HEK293T (cell line): Measurements from ENCODE around the gene C3orf70.

Source experiments
- BHLHE40 ChIP-seq: fragments of 450-650 bp; IDR thresholded peaks from 2 replicates; pipeline ENCODE4 v1.6.1; 2016; ENCODE audit warnings: mild to moderate bottlenecking, moderate library complexity, borderline replicate concordance
- ELF4 ChIP-seq: fragments of 450-650 bp; IDR thresholded peaks from 2 replicates; pipeline ENCODE4 v1.6.1; 2017; ENCODE audit warnings: antibody characterized with exemption
- FOXA1 ChIP-seq: fragments of 450-650 bp; IDR thresholded peaks from 2 replicates; pipeline ENCODE4 v1.6.1; 2016; ENCODE audit warnings: mild to moderate bottlenecking
- FOXM1 ChIP-seq: fragments of 450-650 bp; IDR thresholded peaks from 2 replicates; pipeline ENCODE4 v1.6.1; 2017; ENCODE audit warnings: mild to moderate bottlenecking, borderline replicate concordance
- NFRKB ChIP-seq: fragments of 450-650 bp; IDR thresholded peaks from 2 replicates; pipeline ENCODE4 v1.6.1; 2016; ENCODE audit warnings: mild to moderate bottlenecking, moderate library complexity
- ZNF384 ChIP-seq: fragments of 450-650 bp; IDR thresholded peaks from 2 replicates; pipeline ENCODE4 v1.6.1; 2016

- TF ChIP-seq BHLHE40 (no peak), ELF4 (no peak), FOXM1 (no peak), FOXA1 (no peak), NFRKB (no peak), ZNF384 (no peak)
These were observed 8.1 kb downstream of the C3orf70 start for GRCh38 chr3:185144784-185145183.
